Skeletal muscle satellite cell (primary cell): ENCODE data around the gene RPP30.

Source experiments
- H3K27me3 ChIP-seq: 2 replicates; pipeline ENCODE4 v1.7.0; 2013; ENCODE audit warnings: low read length; ENCODE audit not compliant: control insufficient read depth, insufficient read depth
- H3K36me3 ChIP-seq: 2 replicates; pipeline ENCODE4 v1.7.0; 2013; ENCODE audit warnings: mild to moderate bottlenecking, control low read depth, low read length; ENCODE audit not compliant: insufficient read depth
- H3K4me1 ChIP-seq: 2 replicates; pipeline ENCODE4 v1.7.0; 2013; ENCODE audit warnings: low read length; ENCODE audit not compliant: control insufficient read depth, insufficient read depth
- H3K4me2 ChIP-seq: 2 replicates; pipeline ENCODE4 v1.7.0; 2013; ENCODE audit warnings: mild to moderate bottlenecking, low read length
- H3K4me3 ChIP-seq: 2 replicates; pipeline ENCODE4 v1.7.0; 2013; ENCODE audit warnings: low read length
- H3K9ac ChIP-seq: 2 replicates; pipeline ENCODE4 v1.7.0; 2013; ENCODE audit warnings: mild to moderate bottlenecking, low read depth, low read length, moderate library complexity
- H3K9me3 ChIP-seq: replicated peaks from 2 replicates; pipeline ENCODE4 v1.7.0; 2013; ENCODE audit warnings: mild to moderate bottlenecking, control low read depth, low read length

RPP30 gene

GRCh38 chr10:90856261-90856660, 15.5 kb upstream of the RPP30 start:
- Histone ChIP-seq H3K9me3 (no peaks in the 10 kb centered on the region), H3K4me2 (peak overlapping the region; percentile 96), H3K9ac (no peak overlapping the region), H3K27me3 (no peaks in the 10 kb centered on the region), H3K4me1 (peaks cover 34% of the 10 kb centered on the region), H3K36me3 (no peaks in the 10 kb centered on the region), H3K4me3 (peak overlapping the region; percentile 84)

DNA sequence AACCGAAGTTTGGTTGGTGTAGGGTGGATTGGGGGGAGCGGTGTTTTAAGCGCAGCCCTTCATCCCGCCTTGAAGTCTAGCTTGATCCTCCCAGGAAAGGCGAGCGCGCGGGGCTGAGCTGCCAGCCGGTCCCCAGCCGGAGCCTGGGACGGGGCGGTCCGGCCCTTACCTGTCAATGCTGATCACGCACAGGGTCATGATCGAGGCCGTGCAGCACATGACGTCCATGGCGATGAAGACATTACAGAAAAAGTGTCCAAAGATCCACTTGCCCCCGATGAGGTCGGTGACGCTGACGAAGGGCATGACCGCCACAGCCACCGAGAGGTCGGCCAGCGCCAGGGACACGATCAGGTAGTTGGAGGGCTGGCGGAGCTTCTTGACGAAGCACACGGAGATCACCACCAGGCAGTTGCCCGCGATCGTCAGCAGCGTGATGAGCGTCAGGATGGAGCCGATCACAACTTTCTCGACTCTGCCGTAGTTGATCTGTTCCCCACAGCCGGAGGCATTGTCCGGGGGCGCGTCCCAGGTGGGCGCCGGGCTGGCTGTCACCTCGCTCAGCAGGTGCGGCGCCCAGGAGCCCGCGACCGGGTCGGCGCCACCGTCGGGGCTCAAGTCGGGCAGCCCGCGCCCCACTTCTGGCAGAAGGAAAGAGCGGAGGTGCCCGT, 14.7 kb upstream of the RPP30 start:
- Histone ChIP-seq H3K36me3 (no peaks in the 10 kb centered on the region), H3K4me2 (peak overlapping the region; percentile 96), H3K27me3 (no peaks in the 10 kb centered on the region), H3K9ac (peak overlapping the region; percentile 87), H3K9me3 (no peaks in the 10 kb centered on the region), H3K4me3 (peak overlapping the region; percentile 84), H3K4me1 (peaks cover 34% of the 10 kb centered on the region)

GRCh38 chr10:90857635-90858460, 13.9 kb upstream of the RPP30 start, which contains the start of gene HTR7:
TSS of gene HTR7 (minus strand) at chr10:90858039. CDS start at chr10:90857671, 368 bp downstream.
- H3K27me3 ChIP-seq, result no peaks in the 10 kb centered on the region
- H3K9ac ChIP-seq, result peak within 1 kb of the TSS; percentile 87
- H3K4me2 ChIP-seq, result peak within 1 kb of the TSS; percentile 96
- H3K4me3 ChIP-seq, result peak within 1 kb of the TSS; percentile 84
- peaks cover 34% of the 10 kb centered on the region for H3K4me1 ChIP-seq
- no peaks in the 10 kb centered on the region for H3K36me3 ChIP-seq
- no peaks in the 10 kb centered on the region for H3K9me3 ChIP-seq

DNA sequence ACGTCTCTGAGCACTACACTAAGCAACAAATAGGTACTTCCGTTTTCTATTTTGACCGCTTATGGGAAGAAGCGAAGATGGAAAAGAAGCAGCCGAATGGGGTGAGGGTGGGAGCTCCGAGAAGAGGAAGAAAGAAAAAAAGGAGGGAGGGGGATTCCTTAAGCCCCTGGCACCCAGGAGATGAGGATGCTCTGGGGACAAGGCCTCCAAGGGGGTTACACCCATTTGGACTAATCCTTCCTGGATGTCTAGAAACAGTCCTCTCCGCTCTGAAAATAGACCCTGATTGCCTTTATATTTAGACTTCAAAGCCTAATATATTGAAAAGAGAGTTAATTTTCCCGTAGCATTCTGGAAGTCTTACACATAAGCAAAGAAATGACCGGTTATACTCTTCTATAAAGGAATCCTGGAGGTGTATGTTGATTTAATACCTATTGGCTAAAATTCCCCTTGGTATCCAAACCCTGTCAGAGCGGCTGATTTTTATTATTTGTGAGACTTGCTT, 13.3 kb upstream of the RPP30 start:
- H3K4me2 ChIP-seq, result peak overlapping the region; percentile 84
- H3K36me3 ChIP-seq, result no peaks in the 10 kb centered on the region
- no peaks in the 10 kb centered on the region for H3K27me3 ChIP-seq
- no peaks in the 10 kb centered on the region for H3K9me3 ChIP-seq
- H3K4me3 ChIP-seq, result peak overlapping the region; percentile 84
- peaks cover 34% of the 10 kb centered on the region for H3K4me1 ChIP-seq
- peak overlapping the region; percentile 87 for H3K9ac ChIP-seq

DNA sequence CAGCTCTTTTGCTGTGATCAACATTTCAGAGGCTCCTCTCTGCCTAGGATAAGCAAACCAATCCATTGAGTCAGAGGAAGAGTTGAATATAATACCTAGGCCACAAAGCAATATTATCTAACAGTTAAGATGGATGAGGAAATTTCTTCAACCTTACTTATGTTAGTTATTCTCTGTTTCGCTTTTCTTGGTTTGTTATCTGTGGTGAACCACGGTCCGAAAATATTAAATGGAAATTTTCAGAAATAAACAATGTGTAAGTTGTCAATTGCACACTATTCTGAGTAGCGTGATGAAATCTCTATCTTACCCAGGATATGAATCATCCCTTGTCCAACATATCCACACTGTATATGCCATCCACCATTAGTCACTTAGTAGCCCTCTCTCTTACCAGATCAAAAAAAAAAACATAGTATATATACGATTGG, 12.4 kb upstream of the RPP30 start:
- H3K4me1 ChIP-seq, result peaks cover 34% of the 10 kb centered on the region
- H3K4me3 ChIP-seq, result peak overlapping the region; percentile 84
- H3K9me3 ChIP-seq, result no peaks in the 10 kb centered on the region
- H3K36me3 ChIP-seq, result no peaks in the 10 kb centered on the region
- H3K4me2 ChIP-seq, result peak overlapping the region; percentile 84
- H3K9ac ChIP-seq, result peak overlapping the region; percentile 87
- peaks cover 3% of the 10 kb centered on the region for H3K27me3 ChIP-seq

- H3K27me3 ChIP-seq, result peaks cover 6% of the 10 kb centered on the region
These were observed 11.0 kb upstream of the RPP30 start for GRCh38 chr10:90860790-90861189.

DNA sequence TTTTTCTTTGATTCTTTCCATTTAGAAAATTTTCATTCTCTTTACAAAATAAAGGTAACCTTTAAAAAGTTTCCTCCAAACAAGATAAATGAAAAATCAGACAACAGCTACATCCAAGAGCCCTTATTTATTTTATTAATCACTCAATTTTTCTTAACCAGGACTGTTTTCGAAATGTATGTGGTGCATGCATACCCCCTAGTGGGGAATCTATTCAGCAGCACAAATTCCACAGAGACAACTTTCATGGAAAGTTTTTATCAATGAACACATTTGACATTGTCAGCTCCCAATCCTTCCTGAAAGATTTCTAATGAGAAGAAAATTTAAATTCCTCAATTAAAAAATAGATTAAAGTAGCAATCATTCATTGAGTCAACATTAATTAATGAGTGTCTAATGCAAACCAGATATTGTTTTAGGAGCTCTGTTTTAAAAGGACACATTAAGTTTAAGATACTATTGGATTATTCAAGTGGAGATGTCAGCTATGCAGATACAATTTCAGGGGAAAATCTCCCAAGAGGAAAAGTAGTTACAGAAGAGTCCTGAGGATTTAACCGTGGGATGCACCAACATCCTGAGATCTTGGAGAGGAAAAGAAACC, 8.8 kb upstream of the RPP30 start:
- no peak overlapping the region for H3K4me2 ChIP-seq
- H3K4me3 ChIP-seq, result no peak overlapping the region
- no peak overlapping the region for H3K9ac ChIP-seq
- no peaks in the 10 kb centered on the region for H3K36me3 ChIP-seq
- H3K4me1 ChIP-seq, result peaks cover 23% of the 10 kb centered on the region
- H3K27me3 ChIP-seq, result peaks cover 24% of the 10 kb centered on the region
- H3K9me3 ChIP-seq, result no peaks in the 10 kb centered on the region

More at GRCh38 chr10:90860790-90861189, 11.0 kb upstream of the RPP30 start:
- H3K9me3 ChIP-seq, result no peaks in the 10 kb centered on the region
- H3K4me2 ChIP-seq, result no peak overlapping the region
- H3K4me1 ChIP-seq, result peaks cover 26% of the 10 kb centered on the region
- H3K36me3 ChIP-seq, result no peaks in the 10 kb centered on the region
- no peak overlapping the region for H3K9ac ChIP-seq
- H3K4me3 ChIP-seq, result no peak overlapping the region

- H3K4me2 ChIP-seq, result no peak overlapping the region
- H3K36me3 ChIP-seq, result no peaks in the 10 kb centered on the region
- H3K4me1 ChIP-seq, result no peaks in the 10 kb centered on the region
- H3K4me3 ChIP-seq, result no peak overlapping the region
- H3K9me3 ChIP-seq, result no peaks in the 10 kb centered on the region
- peaks cover 24% of the 10 kb centered on the region for H3K27me3 ChIP-seq
- no peak overlapping the region for H3K9ac ChIP-seq
These were observed 6.4 kb upstream of the RPP30 start for GRCh38 chr10:90865401-90865800.

- H3K4me2 ChIP-seq, result no peak overlapping the region
- no peaks in the 10 kb centered on the region for H3K4me1 ChIP-seq
- H3K27me3 ChIP-seq, result peaks cover 24% of the 10 kb centered on the region
These were observed 5.7 kb upstream of the RPP30 start for GRCh38 chr10:90866050-90866598.

GRCh38 chr10:90871279-90871765, 452 bp upstream of the RPP30 start:
- Histone ChIP-seq H3K4me2 (peak overlapping the region; percentile 95), H3K9ac (peak overlapping the region; percentile 87)

More at GRCh38 chr10:90866050-90866598, 5.7 kb upstream of the RPP30 start:
- no peaks in the 10 kb centered on the region for H3K36me3 ChIP-seq
- no peak overlapping the region for H3K4me3 ChIP-seq
- H3K9ac ChIP-seq, result no peak overlapping the region
- H3K9me3 ChIP-seq, result no peaks in the 10 kb centered on the region

DNA sequence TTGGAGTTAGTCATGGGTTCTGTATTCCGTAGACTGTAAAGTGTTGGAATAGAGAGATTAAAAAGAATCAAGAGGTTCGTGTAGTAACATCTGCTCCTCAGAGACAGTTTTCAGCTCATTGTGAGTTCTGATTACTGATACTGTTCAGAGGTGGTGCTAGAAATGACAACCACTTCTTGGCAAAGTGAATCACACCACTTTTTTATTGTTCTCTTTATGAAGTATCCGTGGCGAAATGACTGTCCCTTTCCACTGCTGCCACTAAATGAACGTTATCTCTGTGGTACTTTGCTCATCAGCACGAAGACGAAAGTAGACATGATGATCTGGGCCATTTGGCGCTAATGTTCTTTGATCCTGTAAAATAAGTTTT, 860 bp downstream of the RPP30 start:
- peak overlapping the region; percentile 87 for H3K9ac ChIP-seq
- peak overlapping the region; percentile 91 for H3K4me3 ChIP-seq

More at GRCh38 chr10:90871279-90871765, 452 bp upstream of the RPP30 start:
- peaks cover 16% of the 10 kb centered on the region for H3K27me3 ChIP-seq
- no peaks in the 10 kb centered on the region for H3K9me3 ChIP-seq
- peaks cover 9% of the 10 kb centered on the region for H3K36me3 ChIP-seq
- peak overlapping the region; percentile 91 for H3K4me3 ChIP-seq
- peaks cover 6% of the 10 kb centered on the region for H3K4me1 ChIP-seq

More for the DNA sequence above, 860 bp downstream of the RPP30 start:
- Histone ChIP-seq H3K27me3 (peaks cover 2% of the 10 kb centered on the region), H3K9me3 (no peaks in the 10 kb centered on the region), H3K4me1 (peaks cover 6% of the 10 kb centered on the region), H3K4me2 (peak overlapping the region; percentile 95), H3K36me3 (peaks cover 14% of the 10 kb centered on the region)
